Loucy (cell line): ENCODE data around the gene SCFD2.

Experiments
- H2AFZ ChIP-seq: fragments of 200-600 bp; sonication (generic); 2 replicates; pipeline ENCODE4 v1.6.0; 2016; ENCODE audit warnings: antibody characterized with exemption, mild to moderate bottlenecking, low read length, moderate library complexity
- H3F3A ChIP-seq: fragments of 200-600 bp; 2 replicates; pipeline ENCODE4 v1.6.0; 2016; ENCODE audit warnings: antibody characterized with exemption, low read depth, mild to moderate bottlenecking
- H3K27me3 ChIP-seq: fragments of 200-600 bp; sonication (generic); 2 replicates; pipeline ENCODE4 v1.6.1; 2014; ENCODE audit warnings: low read length, mild to moderate bottlenecking; ENCODE audit not compliant: insufficient read depth, poor library complexity, severe bottlenecking
- H3K36me3 ChIP-seq: fragments of 200-600 bp; sonication (generic); 2 replicates; pipeline ENCODE4 v1.6.1; 2016; ENCODE audit warnings: low read length; ENCODE audit not compliant: insufficient read depth
- H3K4me1 ChIP-seq: fragments of 200-600 bp; sonication (generic); 2 replicates; pipeline ENCODE4 v1.5.1; 2014; ENCODE audit warnings: low read length, mild to moderate bottlenecking; ENCODE audit not compliant: insufficient read depth, poor library complexity, severe bottlenecking
- H3K4me2 ChIP-seq: fragments of 200-600 bp; sonication (generic); 2 replicates; pipeline ENCODE4 v1.6.0; 2014; ENCODE audit warnings: antibody characterized with exemption, low read length, low read depth, mild to moderate bottlenecking; ENCODE audit not compliant: poor library complexity, severe bottlenecking
- H3K4me3 ChIP-seq: fragments of 200-600 bp; sonication (generic); 2 replicates; pipeline ENCODE4 v1.5.1; 2014; ENCODE audit warnings: low read length, mild to moderate bottlenecking, mixed read lengths; ENCODE audit not compliant: poor library complexity, severe bottlenecking
- H3K79me2 ChIP-seq: fragments of 200-600 bp; sonication (generic); 2 replicates; pipeline ENCODE4 v1.6.1; 2014; ENCODE audit warnings: low read length; ENCODE audit not compliant: insufficient read depth
- H3K9ac ChIP-seq: fragments of 200-600 bp; sonication (generic); 2 replicates; pipeline ENCODE4 v1.6.0; 2014; ENCODE audit warnings: mild to moderate bottlenecking, low read depth, low read length, moderate library complexity; ENCODE audit not compliant: poor library complexity, severe bottlenecking
- H3K9me2 ChIP-seq: fragments of 200-600 bp; sonication (generic); replicated peaks from 2 replicates; pipeline ENCODE4 v1.6.1; 2016; ENCODE audit warnings: low read depth, low read length, mixed read lengths
- H3K9me3 ChIP-seq: fragments of 200-600 bp; sonication (generic); 2 replicates; pipeline ENCODE4 v1.6.1; 2014; ENCODE audit warnings: mild to moderate bottlenecking, antibody characterized with exemption, low read length, low read depth; ENCODE audit not compliant: insufficient read depth
- H4K20me1 ChIP-seq: fragments of 200-600 bp; sonication (generic); 2 replicates; pipeline ENCODE4 v1.6.0; 2014; ENCODE audit warnings: antibody characterized with exemption, low read length, mild to moderate bottlenecking; ENCODE audit not compliant: insufficient read depth, poor library complexity, severe bottlenecking
- EZH2phosphoT487 ChIP-seq: fragments of 200-600 bp; IDR thresholded peaks from 2 replicates; pipeline ENCODE4 v1.6.1; 2018; ENCODE audit warnings: antibody characterized with exemption, mild to moderate bottlenecking, moderate library complexity, borderline replicate concordance
- TF ChIP-seq, protein P1 (sequence below): fragments of 200-600 bp; sonication (generic); conservative IDR thresholded peaks from 2 replicates; pipeline ENCODE4 v1.5.1; 2014; ENCODE audit warnings: mild to moderate bottlenecking, antibody characterized with exemption, low read length

Gene SCFD2

DNA sequence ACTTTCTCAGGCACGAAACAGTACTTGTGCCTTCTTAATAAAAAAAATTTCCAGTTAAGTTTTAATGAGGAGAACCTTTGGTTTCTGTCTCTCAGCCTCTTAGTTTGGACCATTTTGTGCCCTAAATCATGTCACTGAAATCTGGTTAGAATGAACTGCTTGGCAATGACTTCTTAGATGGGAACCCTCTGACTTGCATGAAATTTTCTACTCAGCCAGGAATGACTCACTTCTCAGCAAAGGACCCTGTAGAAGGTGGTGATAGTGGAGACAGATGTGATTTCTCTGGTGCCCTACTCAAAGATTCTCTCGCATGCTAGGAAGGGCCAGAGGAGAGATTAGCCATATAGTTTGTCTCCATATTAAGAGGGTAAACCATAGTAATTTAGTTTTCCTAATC is 453.3 kb downstream of the SCFD2 start:
- Histone ChIP-seq H3K4me3 (no peak overlapping the region), H3K9me2 (no peaks in the 10 kb centered on the region), H4K20me1 (no peaks in the 10 kb centered on the region), H3K4me2 (no peak overlapping the region), H3F3A (no peaks in the 10 kb centered on the region), H3K4me1 (no peaks in the 10 kb centered on the region), H3K9me3 (no peaks in the 10 kb centered on the region), H3K9ac (no peak overlapping the region), H3K27me3 (no peaks in the 10 kb centered on the region), H3K36me3 (no peaks in the 10 kb centered on the region), H2AFZ (no peak overlapping the region), H3K79me2 (no peaks in the 10 kb centered on the region)
- TF ChIP-seq EZH2phosphoT487: no peak
- TF ChIP-seq, protein P1, sequence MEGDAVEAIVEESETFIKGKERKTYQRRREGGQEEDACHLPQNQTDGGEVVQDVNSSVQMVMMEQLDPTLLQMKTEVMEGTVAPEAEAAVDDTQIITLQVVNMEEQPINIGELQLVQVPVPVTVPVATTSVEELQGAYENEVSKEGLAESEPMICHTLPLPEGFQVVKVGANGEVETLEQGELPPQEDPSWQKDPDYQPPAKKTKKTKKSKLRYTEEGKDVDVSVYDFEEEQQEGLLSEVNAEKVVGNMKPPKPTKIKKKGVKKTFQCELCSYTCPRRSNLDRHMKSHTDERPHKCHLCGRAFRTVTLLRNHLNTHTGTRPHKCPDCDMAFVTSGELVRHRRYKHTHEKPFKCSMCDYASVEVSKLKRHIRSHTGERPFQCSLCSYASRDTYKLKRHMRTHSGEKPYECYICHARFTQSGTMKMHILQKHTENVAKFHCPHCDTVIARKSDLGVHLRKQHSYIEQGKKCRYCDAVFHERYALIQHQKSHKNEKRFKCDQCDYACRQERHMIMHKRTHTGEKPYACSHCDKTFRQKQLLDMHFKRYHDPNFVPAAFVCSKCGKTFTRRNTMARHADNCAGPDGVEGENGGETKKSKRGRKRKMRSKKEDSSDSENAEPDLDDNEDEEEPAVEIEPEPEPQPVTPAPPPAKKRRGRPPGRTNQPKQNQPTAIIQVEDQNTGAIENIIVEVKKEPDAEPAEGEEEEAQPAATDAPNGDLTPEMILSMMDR: no peak

DNA sequence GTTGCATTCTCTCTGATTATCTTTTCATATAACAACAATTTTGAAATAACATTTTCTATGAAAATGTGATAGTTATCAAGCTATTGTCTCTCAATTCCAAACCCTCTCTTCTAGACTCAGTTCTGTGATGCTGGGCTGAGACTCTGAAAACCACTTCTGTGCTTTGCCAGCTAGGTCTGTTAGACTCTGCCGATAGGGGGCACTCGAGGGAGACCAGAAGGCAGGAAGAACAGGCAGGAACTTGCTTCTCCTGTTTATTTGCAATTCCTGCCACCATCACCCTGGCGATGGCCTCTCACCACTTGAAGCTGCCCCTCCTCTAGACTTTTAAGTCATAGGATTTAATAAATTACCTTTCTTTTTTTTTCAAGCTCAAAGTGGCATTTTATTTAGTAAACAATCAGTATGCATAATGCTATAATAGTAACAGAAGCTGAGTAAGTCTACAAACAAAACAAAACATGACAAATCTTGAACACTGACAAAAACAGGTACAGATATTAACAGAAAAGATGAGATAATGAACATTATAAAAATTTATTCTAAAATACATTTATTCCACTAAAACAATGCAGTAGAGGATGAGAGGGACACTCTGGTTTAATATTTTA is 454.1 kb downstream of the SCFD2 start:
- no peaks in the 10 kb centered on the region for H3K9me2 ChIP-seq
- H3K36me3 ChIP-seq: no peaks in the 10 kb centered on the region
- H3K4me1 ChIP-seq: no peaks in the 10 kb centered on the region
- TF ChIP-seq, protein P1: peak; percentile 89
- no peak for TF ChIP-seq EZH2phosphoT487
- H3K27me3 ChIP-seq: no peaks in the 10 kb centered on the region
- H3K9ac ChIP-seq: no peak overlapping the region
- H3K4me3 ChIP-seq: no peak overlapping the region
- no peaks in the 10 kb centered on the region for H3K9me3 ChIP-seq
- H3F3A ChIP-seq: no peaks in the 10 kb centered on the region
- no peak overlapping the region for H2AFZ ChIP-seq
- H3K79me2 ChIP-seq: no peaks in the 10 kb centered on the region
- no peaks in the 10 kb centered on the region for H4K20me1 ChIP-seq
- H3K4me2 ChIP-seq: no peak overlapping the region

DNA sequence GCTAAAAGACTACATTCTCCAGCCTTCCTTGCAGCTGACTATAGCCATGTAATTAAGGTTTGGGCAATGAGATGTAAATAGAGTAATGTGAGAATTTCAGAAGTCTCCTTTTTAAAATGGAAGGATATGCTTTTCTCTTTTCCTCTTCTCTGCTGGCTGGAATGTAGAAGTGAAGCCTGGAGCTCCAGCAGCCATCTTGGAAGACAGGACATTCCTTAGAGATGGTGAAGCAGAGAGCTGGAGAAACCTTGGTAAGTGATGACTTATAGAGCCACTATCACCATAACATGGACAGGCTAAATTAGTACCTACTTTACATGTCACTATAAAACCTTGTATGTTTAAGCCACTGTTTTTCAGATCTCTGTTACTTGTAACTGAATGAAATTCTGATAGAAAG is 455.7 kb downstream of the SCFD2 start:
- no peaks in the 10 kb centered on the region for H3K4me1 ChIP-seq

More for the DNA sequence above, 455.7 kb downstream of the SCFD2 start:
- H3K36me3 ChIP-seq: no peaks in the 10 kb centered on the region
- H3K4me3 ChIP-seq: no peak overlapping the region
- H3K9me3 ChIP-seq: no peaks in the 10 kb centered on the region
- no peak overlapping the region for H3K9ac ChIP-seq
- H2AFZ ChIP-seq: no peak overlapping the region
- no peak overlapping the region for H3K4me2 ChIP-seq
- no peaks in the 10 kb centered on the region for H4K20me1 ChIP-seq
- no peaks in the 10 kb centered on the region for H3F3A ChIP-seq
- TF ChIP-seq, protein P1: no peak
- no peak for TF ChIP-seq EZH2phosphoT487
- no peaks in the 10 kb centered on the region for H3K9me2 ChIP-seq
- no peaks in the 10 kb centered on the region for H3K27me3 ChIP-seq
- no peaks in the 10 kb centered on the region for H3K79me2 ChIP-seq
